Measurements from ENCODE around the gene UNC80. TPM values are rescaled to one million over a fixed set of nuclear protein-coding genes. Genes with fewer than 3 reads are reported as not detected.

Gene UNC80
- total and polyA plus RNA-seq, 2 of the 13 experiments (the other 11 are each of a cell fraction or from before 2014, with no cell fraction given) = not detected

DNA sequence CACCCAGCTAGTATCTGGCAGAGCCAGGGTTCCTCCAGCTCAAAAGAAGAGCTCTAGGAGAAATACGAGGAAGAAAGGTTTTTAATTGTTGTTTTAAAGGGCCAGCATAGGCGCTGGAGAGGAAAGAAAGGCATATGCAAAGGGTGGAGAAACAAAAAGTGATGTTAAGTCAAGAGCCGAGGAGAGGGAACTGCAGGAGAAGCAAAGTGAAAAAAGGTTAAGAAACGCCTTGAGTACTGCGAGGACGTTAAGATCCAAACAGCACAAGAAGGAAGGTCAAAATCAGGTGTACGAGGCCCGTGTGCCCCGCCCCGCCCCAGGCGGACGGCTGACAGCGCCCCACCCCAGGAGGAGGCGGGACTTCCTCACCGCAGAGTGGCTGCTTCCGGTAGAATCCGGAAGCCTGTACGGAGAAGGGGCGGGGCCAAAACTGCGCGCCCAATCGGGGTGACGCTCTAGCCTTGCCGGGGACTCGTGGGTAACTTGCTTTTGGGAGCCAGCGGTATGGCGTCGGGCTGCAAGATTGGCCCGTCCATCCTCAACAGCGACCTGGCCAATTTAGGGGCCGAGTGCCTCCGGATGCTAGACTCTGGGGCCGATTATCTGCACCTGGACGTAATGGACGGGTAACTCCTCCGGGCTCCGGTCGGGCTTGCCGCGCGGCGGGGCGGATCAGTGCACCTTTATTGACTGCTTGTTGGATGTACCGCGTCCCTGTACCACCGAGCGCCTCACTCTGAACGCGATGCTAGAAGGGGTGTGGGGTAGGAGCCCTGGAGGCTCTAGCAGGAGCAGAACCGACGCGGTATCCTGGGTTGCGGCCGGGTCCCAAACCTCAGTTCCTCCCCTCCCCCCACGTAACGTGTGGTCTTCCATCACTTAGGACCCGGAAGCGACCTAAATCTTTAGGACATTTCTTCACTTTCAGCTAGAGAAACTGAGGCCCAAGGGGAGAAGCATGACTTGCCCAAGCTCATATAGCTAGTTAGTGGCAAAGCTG is 230.8 kb downstream of the UNC80 start, which contains the start of gene RPE (continued):
- TF ChIP-seq, protein P1, sequence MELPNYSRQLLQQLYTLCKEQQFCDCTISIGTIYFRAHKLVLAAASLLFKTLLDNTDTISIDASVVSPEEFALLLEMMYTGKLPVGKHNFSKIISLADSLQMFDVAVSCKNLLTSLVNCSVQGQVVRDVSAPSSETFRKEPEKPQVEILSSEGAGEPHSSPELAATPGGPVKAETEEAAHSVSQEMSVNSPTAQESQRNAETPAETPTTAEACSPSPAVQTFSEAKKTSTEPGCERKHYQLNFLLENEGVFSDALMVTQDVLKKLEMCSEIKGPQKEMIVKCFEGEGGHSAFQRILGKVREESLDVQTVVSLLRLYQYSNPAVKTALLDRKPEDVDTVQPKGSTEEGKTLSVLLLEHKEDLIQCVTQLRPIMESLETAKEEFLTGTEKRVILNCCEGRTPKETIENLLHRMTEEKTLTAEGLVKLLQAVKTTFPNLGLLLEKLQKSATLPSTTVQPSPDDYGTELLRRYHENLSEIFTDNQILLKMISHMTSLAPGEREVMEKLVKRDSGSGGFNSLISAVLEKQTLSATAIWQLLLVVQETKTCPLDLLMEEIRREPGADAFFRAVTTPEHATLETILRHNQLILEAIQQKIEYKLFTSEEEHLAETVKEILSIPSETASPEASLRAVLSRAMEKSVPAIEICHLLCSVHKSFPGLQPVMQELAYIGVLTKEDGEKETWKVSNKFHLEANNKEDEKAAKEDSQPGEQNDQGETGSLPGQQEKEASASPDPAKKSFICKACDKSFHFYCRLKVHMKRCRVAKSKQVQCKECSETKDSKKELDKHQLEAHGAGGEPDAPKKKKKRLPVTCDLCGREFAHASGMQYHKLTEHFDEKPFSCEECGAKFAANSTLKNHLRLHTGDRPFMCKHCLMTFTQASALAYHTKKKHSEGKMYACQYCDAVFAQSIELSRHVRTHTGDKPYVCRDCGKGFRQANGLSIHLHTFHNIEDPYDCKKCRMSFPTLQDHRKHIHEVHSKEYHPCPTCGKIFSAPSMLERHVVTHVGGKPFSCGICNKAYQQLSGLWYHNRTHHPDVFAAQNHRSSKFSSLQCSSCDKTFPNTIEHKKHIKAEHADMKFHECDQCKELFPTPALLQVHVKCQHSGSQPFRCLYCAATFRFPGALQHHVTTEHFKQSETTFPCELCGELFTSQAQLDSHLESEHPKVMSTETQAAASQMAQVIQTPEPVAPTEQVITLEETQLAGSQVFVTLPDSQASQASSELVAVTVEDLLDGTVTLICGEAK (IDR thresholded peaks at IDR 0.05) = peak; percentile 85
- TF ChIP-seq, protein P1 (CRISPR knock-in tag; IDR thresholded peaks at IDR 0.05) = peak; percentile 63
- no peak for TF ChIP-seq GATA4 (IDR thresholded peaks at IDR 0.05; ENCODE audit: borderline replicate concordance, low read depth)
- TF ChIP-seq GPN1 (CRISPR knock-in tag; IDR thresholded peaks at IDR 0.05; ENCODE audit: borderline replicate concordance) = no peak
- TF ChIP-seq MNT (IDR thresholded peaks at IDR 0.05) = peak; percentile 19; the same call in 1 of the 2 replicates
- peak; percentile 67 for TF ChIP-seq CREB1 (IDR thresholded peaks at IDR 0.05)
- TF ChIP-seq CREB1 (CRISPR knock-in tag; IDR thresholded peaks at IDR 0.05) = peak; percentile 78
- TF ChIP-seq ZNF672 (CRISPR knock-in tag; IDR thresholded peaks at IDR 0.05) = no peak
- no peak for TF ChIP-seq TCF12 (IDR thresholded peaks at IDR 0.05)
- peak; percentile 39; the same call in 1 of the 2 replicates for TF ChIP-seq TCF12 (CRISPR knock-in tag; IDR thresholded peaks at IDR 0.05)
- peak; percentile 29; the same call in 1 of the 2 replicates for TF ChIP-seq ZNF274 (CRISPR knock-in tag; IDR thresholded peaks at IDR 0.05)
- TF ChIP-seq RAD21 (CRISPR knock-in tag; IDR thresholded peaks at IDR 0.05) = peak; percentile 39; the same call in 1 of the 2 replicates
- 0 out of 2 replicates have a peak, but pooled peaks have one; percentile 67 for TF ChIP-seq TMF1 (CRISPR knock-in tag; IDR thresholded peaks at IDR 0.05; ENCODE audit: low read depth)
- peak; percentile 81 for TF ChIP-seq ZNF143 (CRISPR knock-in tag; IDR thresholded peaks at IDR 0.05)
- peak; percentile 38; the same call in 1 of the 2 replicates for TF ChIP-seq EED (CRISPR knock-in tag; IDR thresholded peaks at IDR 0.05)
- TF ChIP-seq ZNF503 (CRISPR knock-in tag; IDR thresholded peaks at IDR 0.05) = peak; percentile 44; the same call in 1 of the 2 replicates
- no peak for TF ChIP-seq ZNF549 (CRISPR knock-in tag; IDR thresholded peaks at IDR 0.05)
- no peak for TF ChIP-seq ZSCAN22 (CRISPR knock-in tag; IDR thresholded peaks at IDR 0.05)
